Measurements from ENCODE around the gene FRMPD4. TPM values are rescaled to one million over a fixed set of nuclear protein-coding genes. Genes with fewer than 3 reads are reported as not detected.

FRMPD4 gene
- total and polyA plus RNA-seq, 10 of the 15 experiments (the other 5 are each of a cell fraction or from before 2014, with no cell fraction given), result not detected

DNA sequence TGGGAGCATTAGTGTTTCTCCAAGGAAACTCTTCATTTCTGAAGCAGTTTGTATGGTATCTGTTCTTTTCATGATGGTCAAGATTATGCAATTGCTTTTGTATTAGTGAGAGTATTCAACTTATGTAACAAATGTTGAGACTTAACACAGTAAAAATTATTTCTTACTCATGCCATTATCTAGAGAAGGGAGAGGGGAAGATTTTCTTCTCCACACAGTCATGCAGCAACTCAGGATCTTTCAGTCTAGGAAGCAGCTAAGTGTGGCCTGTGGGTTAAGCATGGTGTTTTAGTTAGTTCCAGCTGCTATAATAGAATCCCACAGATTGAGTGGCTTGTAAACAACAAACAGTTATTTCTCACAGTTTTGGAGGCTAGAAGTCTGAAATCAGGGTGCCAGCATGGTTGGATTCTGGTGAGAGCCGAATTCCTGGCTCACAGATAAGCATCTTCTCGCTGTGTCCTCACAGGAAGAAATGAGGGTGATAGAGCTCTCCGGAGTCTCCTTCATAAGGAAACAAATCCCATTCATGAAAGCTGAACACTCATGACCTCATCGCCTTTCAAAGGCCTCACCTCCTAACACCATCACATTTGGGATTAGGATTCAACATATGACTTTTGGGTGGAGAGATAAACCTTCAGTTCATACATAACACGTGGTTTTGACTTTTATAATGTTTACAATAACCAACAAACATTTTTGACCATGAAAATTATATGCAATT lies 101.2 kb downstream of the FRMPD4 start (continued):
- TF ChIP-seq, protein P1, sequence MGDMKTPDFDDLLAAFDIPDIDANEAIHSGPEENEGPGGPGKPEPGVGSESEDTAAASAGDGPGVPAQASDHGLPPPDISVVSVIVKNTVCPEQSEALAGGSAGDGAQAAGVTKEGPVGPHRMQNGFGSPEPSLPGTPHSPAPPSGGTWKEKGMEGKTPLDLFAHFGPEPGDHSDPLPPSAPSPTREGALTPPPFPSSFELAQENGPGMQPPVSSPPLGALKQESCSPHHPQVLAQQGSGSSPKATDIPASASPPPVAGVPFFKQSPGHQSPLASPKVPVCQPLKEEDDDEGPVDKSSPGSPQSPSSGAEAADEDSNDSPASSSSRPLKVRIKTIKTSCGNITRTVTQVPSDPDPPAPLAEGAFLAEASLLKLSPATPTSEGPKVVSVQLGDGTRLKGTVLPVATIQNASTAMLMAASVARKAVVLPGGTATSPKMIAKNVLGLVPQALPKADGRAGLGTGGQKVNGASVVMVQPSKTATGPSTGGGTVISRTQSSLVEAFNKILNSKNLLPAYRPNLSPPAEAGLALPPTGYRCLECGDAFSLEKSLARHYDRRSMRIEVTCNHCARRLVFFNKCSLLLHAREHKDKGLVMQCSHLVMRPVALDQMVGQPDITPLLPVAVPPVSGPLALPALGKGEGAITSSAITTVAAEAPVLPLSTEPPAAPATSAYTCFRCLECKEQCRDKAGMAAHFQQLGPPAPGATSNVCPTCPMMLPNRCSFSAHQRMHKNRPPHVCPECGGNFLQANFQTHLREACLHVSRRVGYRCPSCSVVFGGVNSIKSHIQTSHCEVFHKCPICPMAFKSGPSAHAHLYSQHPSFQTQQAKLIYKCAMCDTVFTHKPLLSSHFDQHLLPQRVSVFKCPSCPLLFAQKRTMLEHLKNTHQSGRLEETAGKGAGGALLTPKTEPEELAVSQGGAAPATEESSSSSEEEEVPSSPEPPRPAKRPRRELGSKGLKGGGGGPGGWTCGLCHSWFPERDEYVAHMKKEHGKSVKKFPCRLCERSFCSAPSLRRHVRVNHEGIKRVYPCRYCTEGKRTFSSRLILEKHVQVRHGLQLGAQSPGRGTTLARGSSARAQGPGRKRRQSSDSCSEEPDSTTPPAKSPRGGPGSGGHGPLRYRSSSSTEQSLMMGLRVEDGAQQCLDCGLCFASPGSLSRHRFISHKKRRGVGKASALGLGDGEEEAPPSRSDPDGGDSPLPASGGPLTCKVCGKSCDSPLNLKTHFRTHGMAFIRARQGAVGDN (IDR thresholded peaks at IDR 0.05), result no peak
- TF ChIP-seq HDGF (IDR thresholded peaks at IDR 0.05), result no peak
- TF ChIP-seq, protein P2, sequence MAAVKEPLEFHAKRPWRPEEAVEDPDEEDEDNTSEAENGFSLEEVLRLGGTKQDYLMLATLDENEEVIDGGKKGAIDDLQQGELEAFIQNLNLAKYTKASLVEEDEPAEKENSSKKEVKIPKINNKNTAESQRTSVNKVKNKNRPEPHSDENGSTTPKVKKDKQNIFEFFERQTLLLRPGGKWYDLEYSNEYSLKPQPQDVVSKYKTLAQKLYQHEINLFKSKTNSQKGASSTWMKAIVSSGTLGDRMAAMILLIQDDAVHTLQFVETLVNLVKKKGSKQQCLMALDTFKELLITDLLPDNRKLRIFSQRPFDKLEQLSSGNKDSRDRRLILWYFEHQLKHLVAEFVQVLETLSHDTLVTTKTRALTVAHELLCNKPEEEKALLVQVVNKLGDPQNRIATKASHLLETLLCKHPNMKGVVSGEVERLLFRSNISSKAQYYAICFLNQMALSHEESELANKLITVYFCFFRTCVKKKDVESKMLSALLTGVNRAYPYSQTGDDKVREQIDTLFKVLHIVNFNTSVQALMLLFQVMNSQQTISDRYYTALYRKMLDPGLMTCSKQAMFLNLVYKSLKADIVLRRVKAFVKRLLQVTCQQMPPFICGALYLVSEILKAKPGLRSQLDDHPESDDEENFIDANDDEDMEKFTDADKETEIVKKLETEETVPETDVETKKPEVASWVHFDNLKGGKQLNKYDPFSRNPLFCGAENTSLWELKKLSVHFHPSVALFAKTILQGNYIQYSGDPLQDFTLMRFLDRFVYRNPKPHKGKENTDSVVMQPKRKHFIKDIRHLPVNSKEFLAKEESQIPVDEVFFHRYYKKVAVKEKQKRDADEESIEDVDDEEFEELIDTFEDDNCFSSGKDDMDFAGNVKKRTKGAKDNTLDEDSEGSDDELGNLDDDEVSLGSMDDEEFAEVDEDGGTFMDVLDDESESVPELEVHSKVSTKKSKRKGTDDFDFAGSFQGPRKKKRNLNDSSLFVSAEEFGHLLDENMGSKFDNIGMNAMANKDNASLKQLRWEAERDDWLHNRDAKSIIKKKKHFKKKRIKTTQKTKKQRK (IDR thresholded peaks at IDR 0.05; ENCODE audit: low read depth, low read length), result no peak

DNA sequence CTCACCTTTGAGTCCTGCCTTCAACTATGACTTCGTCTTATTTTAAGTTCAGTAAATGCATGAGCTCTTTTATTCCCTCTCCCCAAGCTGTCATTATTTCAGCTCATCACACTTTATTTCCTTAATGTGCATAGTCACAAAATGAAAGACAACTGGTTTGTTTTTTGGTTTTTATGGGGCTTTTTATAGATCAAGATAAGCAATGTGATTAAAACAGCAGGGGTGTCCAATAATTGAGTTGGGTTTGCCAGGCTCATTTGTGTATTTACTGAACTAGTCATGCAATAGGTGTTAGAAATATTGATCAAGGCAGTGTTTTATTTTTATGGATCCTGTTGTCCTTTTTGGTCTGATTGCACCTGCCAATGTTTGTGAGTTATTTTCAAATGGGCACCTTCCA lies 102.2 kb downstream of the FRMPD4 start:
- DNase-seq (ENCODE audit: low read depth, low spot score) (no peak), FAIRE-seq (no peak), ATAC-seq (no peak)
- Histone ChIP-seq H2AFZ (ENCODE audit: control insufficient read depth, low read depth, low read length) (no peak overlapping the region), H4K20me1 (ENCODE audit: control insufficient read depth, insufficient read depth) (no peaks in the 10 kb centered on the region), H3K27ac (ENCODE audit: control insufficient read depth, insufficient read depth) (no peak overlapping the region), H3K79me2 (ENCODE audit: control insufficient read depth, insufficient read depth, low read length) (no peaks in the 10 kb centered on the region), H3K4me3 (no peak overlapping the region), H3K9me3 (replicated peaks; ENCODE audit: control insufficient read depth, insufficient read depth, low read length) (no peaks in the 10 kb centered on the region), H3K36me3 (ENCODE audit: control insufficient read depth in 2 of 2, insufficient read depth in 2 of 2, low read length in 1 of 2) (no peaks in the 10 kb centered on the region), H3K4me2 (ENCODE audit: control insufficient read depth, insufficient read depth) (no peak overlapping the region), H3K27me3 (replicated peaks in 1 of 2; ENCODE audit: control insufficient read depth in 2 of 2, insufficient read depth in 2 of 2, low read length in 1 of 2) (no peaks in the 10 kb centered on the region), H3K4me1 (ENCODE audit: control insufficient read depth, insufficient read depth, low read length) (no peaks in the 10 kb centered on the region), H3K9ac (ENCODE audit: control insufficient read depth, insufficient read depth, low read length) (no peak overlapping the region)
- in situ Hi-C loops (cut with MboI) (no loop called here), intact Hi-C loops (cut with micrococcal nuclease; ENCODE audit: unreplicated experiment) (no loop called here)
- TF ChIP-seq KDM1A (IDR thresholded peaks at IDR 0.05; ENCODE audit: borderline replicate concordance), result no peak
- no peak for TF ChIP-seq HDAC6 (IDR thresholded peaks at IDR 0.05; ENCODE audit: unreplicated experiment)
- TF ChIP-seq, protein P3, sequence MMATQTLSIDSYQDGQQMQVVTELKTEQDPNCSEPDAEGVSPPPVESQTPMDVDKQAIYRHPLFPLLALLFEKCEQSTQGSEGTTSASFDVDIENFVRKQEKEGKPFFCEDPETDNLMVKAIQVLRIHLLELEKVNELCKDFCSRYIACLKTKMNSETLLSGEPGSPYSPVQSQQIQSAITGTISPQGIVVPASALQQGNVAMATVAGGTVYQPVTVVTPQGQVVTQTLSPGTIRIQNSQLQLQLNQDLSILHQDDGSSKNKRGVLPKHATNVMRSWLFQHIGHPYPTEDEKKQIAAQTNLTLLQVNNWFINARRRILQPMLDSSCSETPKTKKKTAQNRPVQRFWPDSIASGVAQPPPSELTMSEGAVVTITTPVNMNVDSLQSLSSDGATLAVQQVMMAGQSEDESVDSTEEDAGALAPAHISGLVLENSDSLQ (IDR thresholded peaks at IDR 0.05), result no peak
- TF ChIP-seq, protein P4, sequence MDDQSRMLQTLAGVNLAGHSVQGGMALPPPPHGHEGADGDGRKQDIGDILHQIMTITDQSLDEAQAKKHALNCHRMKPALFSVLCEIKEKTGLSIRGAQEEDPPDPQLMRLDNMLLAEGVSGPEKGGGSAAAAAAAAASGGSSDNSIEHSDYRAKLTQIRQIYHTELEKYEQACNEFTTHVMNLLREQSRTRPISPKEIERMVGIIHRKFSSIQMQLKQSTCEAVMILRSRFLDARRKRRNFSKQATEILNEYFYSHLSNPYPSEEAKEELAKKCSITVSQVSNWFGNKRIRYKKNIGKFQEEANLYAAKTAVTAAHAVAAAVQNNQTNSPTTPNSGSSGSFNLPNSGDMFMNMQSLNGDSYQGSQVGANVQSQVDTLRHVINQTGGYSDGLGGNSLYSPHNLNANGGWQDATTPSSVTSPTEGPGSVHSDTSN (IDR thresholded peaks at IDR 0.05; ENCODE audit: insufficient replicate concordance, low read depth, low read length), result no peak
- POLR2A ChIA-PET, result no interaction called here
- 0% methylated on average over 1 of the region's 1 CpG for WGBS (ENCODE audit: insufficient coverage, insufficient replicate concordance, low lambda C conversion rate, missing lambda C conversion rate)
- CTCF ChIA-PET, result no interaction called here
- SMC1A ChIA-PET (ENCODE audit: uncharacterized antibody, unreplicated experiment), result no interaction called here
- no TSS peak for BruUV-seq (replicated peaks)
- RAD21 ChIA-PET (ENCODE audit: unreplicated experiment), result no interaction called here

Measured in GM12878 (cell line).